ENCODE measurements around the gene TMEM132C.

TMEM132C gene

DNA sequence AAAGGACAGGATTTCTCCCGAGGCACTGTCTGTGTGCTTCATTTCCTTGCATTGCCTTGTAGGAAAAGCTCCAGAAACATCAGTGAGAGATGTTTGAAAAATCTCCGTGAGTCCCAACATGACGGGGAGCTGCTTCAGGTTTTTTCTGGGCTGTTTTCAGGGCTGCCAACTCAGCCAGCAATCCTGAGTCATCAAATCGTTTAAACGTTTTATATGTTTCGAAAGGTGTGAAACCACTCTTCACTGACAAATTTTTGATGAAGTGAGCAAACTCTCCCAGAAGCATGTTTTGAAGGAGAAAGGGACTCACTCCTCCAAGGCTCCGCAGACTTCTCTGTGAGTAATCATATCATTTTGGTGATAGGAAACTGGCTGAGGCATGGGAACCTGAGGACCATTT, 240.5 kb downstream of the TMEM132C start:
- in situ Hi-C loops (cut with HindIII; ENCODE audit: low pct_unique_long_range_greater_than_20kb, low sequenced_read_pairs): no loop called here
- no peak for TF ChIP-seq JUND (IDR thresholded peaks at IDR 0.05; ENCODE audit: low read depth)
- DNase-seq (ENCODE audit: low read depth in 1 of 2, low spot score in 1 of 2): no peak

DNA sequence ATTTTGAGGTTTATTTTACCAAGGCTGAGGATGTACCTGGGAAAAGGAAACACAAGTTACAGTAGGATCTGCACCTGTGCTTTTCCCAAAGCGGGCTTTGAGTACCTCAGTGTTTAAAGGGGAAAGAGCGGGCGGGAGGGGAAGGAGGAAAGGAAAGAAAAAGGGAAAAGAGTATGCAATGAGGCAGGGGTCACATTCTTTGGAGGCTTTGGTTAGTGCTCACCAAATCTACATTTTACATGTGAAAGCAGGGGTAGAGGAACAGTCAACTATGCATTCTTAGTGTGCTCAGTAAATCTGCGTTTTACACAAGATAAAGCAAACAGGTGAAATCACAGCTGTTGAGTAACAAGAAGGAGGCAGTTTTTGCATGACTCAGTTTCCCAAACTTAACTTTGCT, 242.2 kb downstream of the TMEM132C start:
- DNase-seq (ENCODE audit: low read depth in 1 of 2, low spot score in 1 of 2): no peak
- in situ Hi-C loops (cut with HindIII; ENCODE audit: low pct_unique_long_range_greater_than_20kb, low sequenced_read_pairs): no loop called here
- no peak for TF ChIP-seq JUND (IDR thresholded peaks at IDR 0.05; ENCODE audit: low read depth)

DNA sequence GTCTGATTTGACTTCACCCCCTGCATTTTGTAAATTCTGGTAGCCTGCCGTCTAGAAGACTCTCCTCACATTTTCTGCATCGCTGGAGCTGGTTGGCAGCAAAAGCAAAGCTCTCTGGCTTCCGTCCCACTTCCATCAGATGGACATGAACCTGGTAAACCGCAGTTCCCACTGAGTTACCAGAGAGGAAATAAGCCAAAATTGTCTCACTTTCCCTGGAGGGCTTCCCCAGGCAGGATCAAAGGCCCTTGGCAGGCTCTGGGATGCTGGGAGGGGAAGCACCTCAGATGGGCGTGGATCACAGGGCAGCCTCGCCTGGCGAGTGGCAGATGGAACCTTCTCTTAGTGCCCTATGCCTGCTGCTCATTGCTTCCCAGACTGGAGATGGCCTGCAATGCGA, 243.5 kb downstream of the TMEM132C start:
- in situ Hi-C loops (cut with HindIII; ENCODE audit: low pct_unique_long_range_greater_than_20kb, low sequenced_read_pairs): no loop called here
- no peak for TF ChIP-seq JUND (IDR thresholded peaks at IDR 0.05; ENCODE audit: low read depth)
- DNase-seq (ENCODE audit: low read depth in 1 of 2, low spot score in 1 of 2): no peak

DNA sequence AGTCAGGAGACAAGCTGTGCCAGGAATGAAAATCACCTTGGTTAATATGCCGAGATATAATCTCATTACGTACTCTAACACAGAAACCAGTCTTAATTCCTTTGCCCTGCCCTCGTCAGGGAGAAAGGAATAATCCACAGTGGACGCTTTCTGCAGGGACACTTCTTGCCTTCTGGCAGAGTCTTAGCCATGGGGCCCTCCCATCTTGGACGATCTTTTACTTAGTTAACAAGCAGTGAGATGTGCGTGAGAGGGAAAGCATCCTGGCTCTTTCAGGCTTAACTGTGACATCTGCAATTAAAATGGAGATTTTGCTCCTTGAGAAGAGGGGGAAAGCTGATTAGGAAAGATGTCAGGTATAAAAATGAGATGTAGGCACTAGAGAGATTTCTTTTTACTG, 246.4 kb downstream of the TMEM132C start:
- TF ChIP-seq JUND (IDR thresholded peaks at IDR 0.05; ENCODE audit: low read depth): no peak
- in situ Hi-C loops (cut with HindIII; ENCODE audit: low pct_unique_long_range_greater_than_20kb, low sequenced_read_pairs): no loop called here
- DNase-seq (ENCODE audit: low read depth in 1 of 2, low spot score in 1 of 2): no peak

DNA sequence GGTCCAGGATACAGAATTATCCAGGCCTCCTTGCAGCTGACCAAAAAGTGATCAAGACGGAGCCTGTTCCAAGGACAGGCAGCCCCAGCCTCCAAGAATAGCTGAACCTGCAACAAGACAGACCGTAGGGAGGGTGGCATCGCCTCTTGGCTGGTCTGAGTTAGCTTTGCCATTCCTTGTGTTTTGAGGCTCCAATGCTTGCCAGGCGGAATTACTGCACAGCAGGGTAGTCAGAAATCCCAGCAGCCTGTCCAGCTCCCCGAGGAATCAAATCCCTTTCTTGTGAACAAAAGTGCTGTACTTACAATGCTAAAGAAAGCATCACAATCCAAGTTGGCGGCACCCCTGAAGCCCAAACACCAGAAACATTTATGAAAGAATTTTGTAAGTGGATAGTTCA, 246.9 kb downstream of the TMEM132C start:
- TF ChIP-seq JUND (IDR thresholded peaks at IDR 0.05; ENCODE audit: low read depth): no peak
- in situ Hi-C loops (cut with HindIII; ENCODE audit: low pct_unique_long_range_greater_than_20kb, low sequenced_read_pairs): no loop called here
- no peak for DNase-seq (ENCODE audit: low read depth in 1 of 2, low spot score in 1 of 2)

DNA sequence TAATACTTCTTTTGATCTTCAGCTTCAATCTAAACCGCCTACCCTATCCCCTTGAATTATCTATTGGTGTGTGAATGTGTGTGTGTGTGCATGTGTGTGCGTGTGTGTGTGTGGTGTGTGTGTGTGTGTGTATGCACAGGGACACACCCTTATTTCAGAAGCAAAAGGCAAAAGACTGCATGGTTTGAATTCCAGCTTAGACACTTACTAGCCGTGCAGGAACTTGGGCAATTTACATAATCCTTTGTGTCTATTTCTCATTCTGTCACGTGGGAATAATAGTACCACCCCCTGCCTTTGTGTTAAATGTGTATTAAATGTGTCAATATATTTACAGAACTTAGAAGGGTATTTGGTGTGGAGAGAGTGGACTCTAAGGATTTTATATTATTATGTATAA, 251.7 kb downstream of the TMEM132C start:
- TF ChIP-seq JUND (IDR thresholded peaks at IDR 0.05; ENCODE audit: low read depth): no peak
- in situ Hi-C loops (cut with HindIII; ENCODE audit: low pct_unique_long_range_greater_than_20kb, low sequenced_read_pairs): no loop called here
- DNase-seq (ENCODE audit: low read depth in 1 of 2, low spot score in 1 of 2): no peak

DNA sequence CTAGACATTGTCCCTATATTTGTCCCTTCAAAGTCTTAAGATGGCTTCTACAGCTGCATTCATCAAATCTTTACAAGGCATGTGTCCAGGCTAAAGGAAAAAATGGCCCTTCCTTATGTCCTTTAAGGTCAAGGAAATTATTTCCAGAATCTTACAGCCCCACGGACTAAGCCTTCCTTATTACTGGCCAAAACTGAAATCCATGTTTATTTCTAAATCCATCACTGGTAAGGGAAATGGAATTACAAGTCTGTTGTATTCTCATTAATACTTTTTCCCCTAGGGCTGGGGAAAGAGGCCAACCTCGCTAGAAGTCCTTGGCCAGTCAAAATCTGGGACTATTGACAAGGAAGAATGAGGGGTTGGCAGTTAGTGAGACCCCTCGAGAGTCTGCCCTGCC, 252.5 kb downstream of the TMEM132C start:
- no peak for TF ChIP-seq JUND (IDR thresholded peaks at IDR 0.05; ENCODE audit: low read depth)
- in situ Hi-C loops (cut with HindIII; ENCODE audit: low pct_unique_long_range_greater_than_20kb, low sequenced_read_pairs): no loop called here
- DNase-seq (ENCODE audit: low read depth in 1 of 2, low spot score in 1 of 2): no peak

DNA sequence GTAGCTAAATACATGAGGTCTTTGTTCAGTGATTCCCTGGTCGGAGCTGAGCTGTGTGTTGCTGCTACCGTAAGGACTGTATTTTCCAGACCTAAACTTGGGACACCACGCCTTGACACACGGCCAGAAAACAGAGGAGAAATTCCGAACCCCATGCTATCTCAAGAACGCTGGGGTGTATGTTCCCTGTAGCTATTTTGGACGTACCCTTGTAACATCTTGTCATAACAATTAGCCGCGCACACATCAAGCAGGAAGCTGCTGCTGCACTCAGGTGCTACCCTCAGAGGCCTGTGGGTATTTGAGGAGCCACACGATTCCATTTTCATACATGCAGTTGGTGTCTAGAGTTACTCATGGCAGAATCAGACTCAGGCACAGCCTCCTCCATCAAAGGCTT, 255.0 kb downstream of the TMEM132C start:
- in situ Hi-C loops (cut with HindIII; ENCODE audit: low pct_unique_long_range_greater_than_20kb, low sequenced_read_pairs): no loop called here
- DNase-seq (ENCODE audit: low read depth in 1 of 2, low spot score in 1 of 2): no peak
- TF ChIP-seq JUND (IDR thresholded peaks at IDR 0.05; ENCODE audit: low read depth): no peak

DNA sequence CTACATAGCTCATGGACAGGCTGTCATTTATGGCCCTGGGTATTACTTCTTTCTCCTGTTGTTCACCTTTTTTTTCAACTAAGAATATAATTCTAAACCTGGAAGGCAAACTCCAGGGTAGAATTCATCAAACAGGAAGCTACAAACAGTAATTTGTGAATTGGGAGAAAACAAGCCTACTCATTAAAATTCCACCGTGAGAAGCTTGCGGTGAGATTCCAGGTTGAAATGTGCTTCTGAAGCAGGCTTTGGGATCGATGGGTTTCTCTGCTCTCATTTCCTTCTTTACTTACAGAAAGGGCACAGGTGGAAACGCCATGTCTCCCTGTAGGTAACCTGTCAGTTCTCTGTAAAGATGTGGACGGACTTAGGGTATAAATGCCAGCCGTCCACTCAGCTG, 257.5 kb downstream of the TMEM132C start:
- DNase-seq (ENCODE audit: low read depth in 1 of 2, low spot score in 1 of 2): no peak
- no peak for TF ChIP-seq JUND (IDR thresholded peaks at IDR 0.05; ENCODE audit: low read depth)
- in situ Hi-C loops (cut with HindIII; ENCODE audit: low pct_unique_long_range_greater_than_20kb, low sequenced_read_pairs): no loop called here

DNA sequence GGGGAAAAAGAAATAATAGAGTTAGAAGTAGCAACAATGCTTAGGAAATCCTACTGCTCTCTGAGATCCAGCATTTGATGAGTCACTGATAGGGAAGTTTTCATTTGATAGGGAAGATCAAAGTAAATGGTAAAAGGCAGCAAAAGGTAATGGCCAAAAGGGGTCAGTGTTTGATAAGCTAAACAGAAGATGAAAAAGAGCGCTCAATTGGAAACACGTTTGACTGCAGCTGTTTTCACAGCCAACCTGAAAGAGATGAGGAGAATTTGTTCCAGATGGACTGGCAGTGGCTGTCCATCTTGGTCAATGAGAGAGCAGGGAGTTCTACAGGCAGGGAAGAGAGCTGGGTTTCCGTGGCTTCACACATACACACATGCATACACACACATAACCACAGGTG, 264.2 kb downstream of the TMEM132C start:
- in situ Hi-C loops (cut with HindIII; ENCODE audit: low pct_unique_long_range_greater_than_20kb, low sequenced_read_pairs): no loop called here
- no peak for TF ChIP-seq JUND (IDR thresholded peaks at IDR 0.05; ENCODE audit: low read depth)
- no peak for DNase-seq (ENCODE audit: low read depth in 1 of 2, low spot score in 1 of 2)

DNA sequence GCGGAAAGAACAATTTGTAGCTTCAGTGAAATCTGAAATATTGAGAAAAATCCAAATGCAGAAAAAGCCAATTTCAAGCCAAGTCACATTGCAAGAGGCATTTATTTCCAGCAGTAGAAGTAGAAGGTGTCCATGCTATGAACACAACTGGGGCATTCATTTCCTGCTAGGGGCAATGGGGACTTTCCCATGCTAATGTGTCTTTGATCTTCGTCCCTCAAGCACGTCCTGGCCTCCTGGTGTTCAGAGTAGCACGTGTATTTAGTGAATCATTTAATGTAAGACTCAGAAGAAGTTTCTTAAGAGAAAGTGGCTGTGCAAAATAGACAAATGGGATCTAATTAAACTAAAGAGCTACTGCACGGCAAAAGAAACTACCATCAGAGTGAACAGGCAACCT, 267.9 kb downstream of the TMEM132C start:
- in situ Hi-C loops (cut with HindIII; ENCODE audit: low pct_unique_long_range_greater_than_20kb, low sequenced_read_pairs): no loop called here
- no peak for DNase-seq (ENCODE audit: low read depth in 1 of 2, low spot score in 1 of 2)
- TF ChIP-seq JUND (IDR thresholded peaks at IDR 0.05; ENCODE audit: low read depth): no peak

DNA sequence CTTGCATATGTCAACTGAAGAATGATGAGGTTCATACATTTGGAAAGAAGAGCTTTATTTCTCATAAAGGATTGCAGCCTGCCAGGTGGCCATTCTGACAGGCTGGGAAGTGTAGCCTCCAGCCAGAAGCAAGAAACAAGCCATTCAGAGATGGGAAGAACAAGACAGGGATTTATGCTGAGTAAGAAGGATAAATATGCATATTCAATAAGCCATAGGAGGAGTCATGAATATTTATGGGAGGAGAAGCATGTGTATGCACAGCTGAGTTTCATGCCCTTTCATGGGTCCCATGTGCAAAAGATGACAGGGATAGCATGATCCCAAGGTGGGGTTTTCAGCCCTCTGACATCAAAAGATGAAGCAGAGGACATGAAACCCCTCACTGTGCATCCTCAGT, 269.8 kb downstream of the TMEM132C start:
- no peak for DNase-seq (ENCODE audit: low read depth in 1 of 2, low spot score in 1 of 2)
- in situ Hi-C loops (cut with HindIII; ENCODE audit: low pct_unique_long_range_greater_than_20kb, low sequenced_read_pairs): no loop called here
- no peak for TF ChIP-seq JUND (IDR thresholded peaks at IDR 0.05; ENCODE audit: low read depth)

DNA sequence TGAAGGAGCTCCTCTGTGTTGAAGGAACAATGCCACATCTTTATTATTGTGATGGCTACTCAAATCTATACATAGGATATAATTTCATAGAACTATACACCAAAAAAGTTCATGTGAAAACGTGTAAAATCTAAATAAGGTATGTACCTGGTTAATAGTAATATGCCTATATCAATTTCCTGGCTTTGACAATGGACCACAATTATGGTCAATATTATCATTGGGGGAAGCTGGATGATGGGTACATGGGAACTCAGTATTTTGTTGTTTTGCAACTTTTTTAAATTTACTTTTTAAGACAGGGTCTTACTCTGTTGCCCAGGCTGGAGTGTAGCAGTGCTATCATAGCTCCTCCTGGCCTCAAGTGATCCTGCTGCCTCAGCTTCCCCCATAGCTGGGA, 270.7 kb downstream of the TMEM132C start:
- no peak for TF ChIP-seq JUND (IDR thresholded peaks at IDR 0.05; ENCODE audit: low read depth)
- in situ Hi-C loops (cut with HindIII; ENCODE audit: low pct_unique_long_range_greater_than_20kb, low sequenced_read_pairs): no loop called here
- no peak for DNase-seq (ENCODE audit: low read depth in 1 of 2, low spot score in 1 of 2)

DNA sequence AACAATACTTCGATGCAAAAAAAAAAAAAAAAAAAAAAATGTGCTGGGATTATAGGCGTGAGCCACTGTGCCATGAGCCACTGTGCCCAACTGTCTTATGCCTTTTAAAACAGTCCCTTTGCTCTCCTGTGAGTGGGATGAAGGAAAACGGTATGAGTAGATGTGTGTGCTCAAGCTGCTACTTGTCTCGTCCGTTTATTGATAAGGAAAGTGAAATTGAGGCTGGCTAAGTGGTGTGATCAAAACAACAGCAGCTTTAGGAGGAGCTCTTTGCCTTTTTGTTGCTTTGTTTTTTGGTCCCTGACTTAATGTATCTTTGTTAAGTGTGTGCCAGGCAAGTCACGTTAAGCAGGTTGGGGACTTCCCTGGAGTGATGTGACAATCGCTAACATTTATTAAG, 275.9 kb downstream of the TMEM132C start:
- no peak for DNase-seq (ENCODE audit: low read depth in 1 of 2, low spot score in 1 of 2)
- TF ChIP-seq JUND (IDR thresholded peaks at IDR 0.05; ENCODE audit: low read depth): no peak
- in situ Hi-C loops (cut with HindIII; ENCODE audit: low pct_unique_long_range_greater_than_20kb, low sequenced_read_pairs): no loop called here

DNA sequence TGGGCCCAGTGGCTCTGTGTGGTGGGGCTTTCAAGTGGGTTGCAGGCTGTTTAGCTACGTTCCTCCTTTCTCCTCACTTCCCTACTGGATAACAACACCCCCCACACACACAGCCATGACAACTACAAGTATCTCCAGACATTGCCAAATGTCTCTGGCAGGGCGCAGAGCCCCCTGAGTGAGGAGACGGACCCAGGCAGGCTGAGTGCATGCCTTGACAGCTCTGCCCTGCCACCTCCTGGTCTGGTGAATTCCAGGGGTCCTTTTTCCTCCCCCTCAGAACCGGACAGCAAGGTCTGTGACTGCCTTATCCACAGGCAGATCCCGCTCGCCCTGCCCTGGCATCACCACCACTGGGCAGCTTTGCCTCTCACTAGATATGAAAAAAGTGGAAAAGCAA, 276.5 kb downstream of the TMEM132C start:
- no peak for TF ChIP-seq JUND (IDR thresholded peaks at IDR 0.05; ENCODE audit: low read depth)
- in situ Hi-C loops (cut with HindIII; ENCODE audit: low pct_unique_long_range_greater_than_20kb, low sequenced_read_pairs): no loop called here
- DNase-seq (ENCODE audit: low read depth in 1 of 2, low spot score in 1 of 2): no peak
